NCI-H2029 (cell line): ENCODE measurements around the gene ZNF503.

Experiments used
- DNase-seq: peaks from one replicate; lab custom pipeline; 2025; lab: John Stamatoyannopoulos, UW

ZNF503 gene

GRCh38 chr10:75353183-75353582 is 48.4 kb downstream of the ZNF503 start:
- DNase-seq: no peak

- no peak for DNase-seq
These were observed 48.9 kb downstream of the ZNF503 start for GRCh38 chr10:75352650-75353049.

- no peak for DNase-seq
These were observed 49.9 kb downstream of the ZNF503 start for GRCh38 chr10:75351637-75352036.

GRCh38 chr10:75350791-75351190 is 50.8 kb downstream of the ZNF503 start:
- DNase-seq: no peak
